ENCODE measurements around the gene VWC2L.

The VWC2L gene

GRCh38 chr2:214410918-214411554 lies at the start of gene VWC2L:
Gene VWC2L, plus strand, starts transcription at chr2:214411054. Its CDS starts 3,140 bp downstream, at chr2:214414194.
- peak; percentile 75 for DNase-seq (ENCODE audit: low read depth)

DNA sequence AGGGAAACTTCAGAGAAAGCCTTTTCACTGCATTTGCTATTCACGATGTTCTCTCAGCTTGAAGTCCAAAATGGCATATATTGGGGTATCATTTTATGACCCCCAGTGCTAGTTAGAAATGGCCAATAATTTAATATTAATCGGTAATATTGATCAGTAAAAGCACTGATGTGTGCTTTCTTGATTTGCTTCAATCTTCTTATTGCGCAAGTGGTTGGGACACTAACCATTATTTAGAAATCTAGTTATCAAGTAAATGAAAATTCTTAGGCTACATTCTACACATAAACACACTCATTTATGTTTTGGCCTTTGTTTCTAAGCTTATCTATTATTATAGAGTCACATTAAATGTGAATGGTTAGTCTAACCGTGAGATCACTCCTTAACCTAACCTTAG lies 49.7 kb upstream of the VWC2L start:
- DNase-seq (ENCODE audit: low read depth): no peak

GRCh38 chr2:214365549-214365948 lies 45.3 kb upstream of the VWC2L start:
- no peak for DNase-seq (ENCODE audit: low read depth)

DNA sequence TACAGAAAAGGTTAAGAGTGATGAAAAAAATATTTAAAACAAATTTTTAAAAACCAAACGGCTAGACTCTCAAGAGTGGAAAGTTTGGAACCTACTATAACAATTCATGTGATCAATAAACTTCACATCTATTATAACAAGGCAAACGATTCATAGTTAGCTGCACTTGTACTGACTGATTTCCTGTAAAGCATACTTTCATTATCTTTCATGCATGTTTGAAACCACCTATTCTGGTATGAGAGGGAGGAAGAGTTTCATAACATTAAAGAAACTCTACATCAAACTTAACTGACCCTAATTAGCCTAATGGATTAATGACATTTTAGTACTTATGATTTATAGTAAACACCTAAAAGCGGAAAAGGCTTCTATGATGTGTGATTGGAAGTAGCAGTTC lies 43.7 kb upstream of the VWC2L start:
- no peak for DNase-seq (ENCODE audit: low read depth)

DNA sequence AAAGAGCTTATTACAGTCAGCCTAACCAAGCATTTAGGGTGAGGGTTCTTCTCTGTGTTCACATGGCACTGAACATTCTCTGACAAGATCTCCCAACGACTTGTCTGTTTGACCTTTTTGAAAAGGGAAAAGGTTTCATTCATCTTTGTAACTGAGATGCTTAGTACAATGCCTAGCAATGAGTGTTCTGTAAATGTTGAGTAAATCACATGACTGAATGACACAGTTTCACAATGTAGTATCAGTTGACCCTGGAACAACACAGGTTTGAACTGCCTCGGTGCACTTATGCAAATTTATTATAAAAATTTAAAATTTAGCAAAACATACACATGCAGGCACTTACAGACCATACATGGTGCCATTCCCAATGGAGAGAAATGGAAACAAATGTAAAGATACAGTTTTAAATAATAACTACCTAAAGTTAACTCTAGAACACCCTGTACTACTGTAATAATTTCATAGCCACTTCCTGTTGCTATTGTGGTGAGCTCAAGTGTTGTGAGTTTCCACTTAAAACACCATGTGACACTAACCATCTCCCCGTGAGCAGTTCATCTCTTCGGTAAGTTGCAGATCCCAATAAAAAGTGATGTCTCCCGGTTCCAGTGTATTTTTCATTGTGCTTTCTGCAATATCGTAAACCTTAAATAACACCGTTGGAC lies 34.1 kb upstream of the VWC2L start:
- no peak for DNase-seq (ENCODE audit: low read depth)

DNA sequence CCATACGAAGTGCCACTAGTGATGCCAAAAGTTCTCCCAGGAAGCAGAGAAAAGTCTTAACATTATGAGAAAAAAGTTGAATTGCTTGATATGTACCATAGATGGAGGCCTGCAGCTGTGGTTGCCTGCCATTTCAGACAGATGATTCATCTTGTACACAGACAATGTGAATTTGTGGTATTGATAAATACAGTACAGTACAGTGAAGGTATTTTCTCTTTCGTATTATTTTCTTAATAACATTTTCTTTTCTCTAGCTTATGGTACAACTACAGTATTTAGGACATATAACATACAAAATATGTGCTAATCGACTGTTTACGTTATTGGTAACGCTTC lies 33.6 kb upstream of the VWC2L start:
- no peak for DNase-seq (ENCODE audit: low read depth)

GRCh38 chr2:214378455-214379103 lies 32.3 kb upstream of the VWC2L start:
- DNase-seq (ENCODE audit: low read depth): no peak

DNA sequence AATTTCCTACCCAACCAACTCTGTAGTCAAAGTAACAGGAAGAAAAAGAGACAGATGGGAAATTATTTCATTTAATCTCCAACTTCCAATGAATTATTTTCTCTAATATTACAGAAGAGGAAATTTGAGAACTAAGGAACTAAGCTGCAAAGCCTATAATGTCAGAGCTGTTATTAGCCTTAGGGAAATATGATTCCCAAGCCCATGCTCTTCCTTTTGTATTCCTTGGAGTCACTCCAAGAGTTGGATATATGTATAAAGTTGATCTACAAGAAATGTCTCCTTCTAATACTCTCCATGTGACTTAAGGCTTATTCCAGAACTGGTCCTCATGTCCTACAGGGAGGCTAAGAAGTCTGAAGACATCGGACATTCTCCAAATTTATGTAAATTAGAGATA lies 31.6 kb upstream of the VWC2L start:
- no peak for DNase-seq (ENCODE audit: low read depth)

DNA sequence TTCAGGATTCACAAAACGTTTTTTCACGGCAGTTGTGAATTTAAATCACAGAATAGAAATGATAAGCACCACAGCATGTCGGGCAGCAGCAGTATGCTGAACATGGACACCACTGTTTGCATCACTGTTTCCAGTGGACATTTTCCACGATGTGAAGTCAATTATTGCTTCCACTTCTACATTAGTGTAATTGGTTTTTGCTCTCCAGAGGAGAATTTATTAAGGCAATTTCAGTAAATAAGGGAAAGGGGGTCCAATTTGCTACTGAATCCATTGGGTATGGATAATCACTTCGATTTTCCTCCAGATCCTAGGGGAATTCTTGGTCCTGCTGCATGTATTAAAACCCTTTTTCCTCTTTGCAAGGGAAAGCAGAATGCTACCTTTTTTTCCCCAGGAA lies 30.2 kb upstream of the VWC2L start:
- DNase-seq (ENCODE audit: low read depth): no peak

DNA sequence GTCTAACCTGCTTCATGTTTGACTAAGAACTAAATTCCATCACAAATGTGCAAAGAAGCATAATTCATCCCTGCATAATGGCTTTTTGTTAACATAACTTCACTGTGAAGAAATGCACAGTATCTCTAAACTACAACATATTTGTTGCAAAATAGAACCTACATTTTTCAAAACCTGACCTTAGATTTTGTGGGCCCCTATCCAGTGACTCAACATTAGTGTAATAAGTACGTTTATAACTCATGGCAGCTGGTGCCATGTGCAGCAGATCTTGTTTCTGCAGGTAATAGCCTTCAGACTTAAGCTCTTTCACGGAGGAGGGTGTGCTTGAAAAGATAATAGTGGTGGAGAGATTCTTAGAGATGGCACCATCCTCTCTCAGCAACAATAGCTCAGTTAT lies 28.6 kb upstream of the VWC2L start:
- no peak for DNase-seq (ENCODE audit: low read depth)

DNA sequence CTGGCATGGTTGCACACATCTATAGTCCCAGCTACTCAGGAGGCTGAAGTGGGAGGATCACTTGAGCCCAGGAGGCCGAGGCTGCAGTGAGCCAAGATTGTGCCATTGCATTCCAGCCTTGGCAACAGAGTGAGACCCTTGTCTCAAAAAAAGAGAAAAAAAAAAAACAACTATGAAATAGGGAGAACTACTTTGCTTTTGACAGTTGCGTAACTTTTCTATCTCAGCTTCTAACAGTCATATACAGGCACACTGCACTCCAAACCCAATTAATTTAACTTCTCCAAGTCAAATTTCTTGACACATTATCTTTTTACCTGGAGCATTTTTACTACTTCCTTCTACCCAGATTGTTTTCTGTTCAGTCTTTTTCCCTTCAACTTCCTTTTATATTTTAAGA lies 24.1 kb upstream of the VWC2L start:
- DNase-seq (ENCODE audit: low read depth): no peak

DNA sequence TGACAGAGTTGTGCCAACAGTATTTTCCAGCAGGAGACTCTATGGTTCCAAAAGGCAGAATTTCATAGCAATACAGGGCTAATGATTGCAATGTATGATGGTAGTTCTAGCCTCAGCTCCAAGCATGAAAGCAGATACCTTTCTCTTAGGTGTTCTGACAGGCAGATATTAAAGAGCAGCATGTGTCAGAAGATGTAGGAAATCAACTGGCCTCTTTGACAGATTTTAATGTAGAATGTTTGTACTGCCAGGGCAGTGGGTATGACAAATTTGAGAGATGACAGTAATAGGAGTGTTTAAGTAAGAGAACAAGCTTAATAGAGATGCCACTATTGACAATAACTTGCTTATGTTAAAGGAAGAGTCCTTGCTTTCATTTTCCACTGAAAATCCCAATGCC lies 21.5 kb upstream of the VWC2L start:
- DNase-seq (ENCODE audit: low read depth): no peak

DNA sequence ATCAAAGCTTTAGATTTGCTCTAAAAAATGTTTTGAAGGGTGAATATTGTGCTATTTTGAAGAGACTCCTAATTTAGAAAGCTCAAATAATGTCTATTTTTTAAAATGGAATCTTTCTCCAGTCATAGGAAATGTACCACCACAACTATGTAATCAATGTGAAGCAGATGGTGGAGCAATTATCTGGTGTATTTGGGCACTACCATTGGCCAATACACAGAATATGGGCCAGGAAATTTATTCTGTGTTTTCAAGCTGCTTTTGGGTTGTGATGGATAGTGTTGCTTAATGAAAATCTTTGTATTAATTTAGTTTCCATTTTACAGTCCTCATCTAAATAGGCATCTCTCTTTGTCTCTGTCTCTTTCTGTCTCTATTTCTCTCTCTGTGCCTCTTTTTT lies 17.1 kb upstream of the VWC2L start:
- no peak for DNase-seq (ENCODE audit: low read depth)

DNA sequence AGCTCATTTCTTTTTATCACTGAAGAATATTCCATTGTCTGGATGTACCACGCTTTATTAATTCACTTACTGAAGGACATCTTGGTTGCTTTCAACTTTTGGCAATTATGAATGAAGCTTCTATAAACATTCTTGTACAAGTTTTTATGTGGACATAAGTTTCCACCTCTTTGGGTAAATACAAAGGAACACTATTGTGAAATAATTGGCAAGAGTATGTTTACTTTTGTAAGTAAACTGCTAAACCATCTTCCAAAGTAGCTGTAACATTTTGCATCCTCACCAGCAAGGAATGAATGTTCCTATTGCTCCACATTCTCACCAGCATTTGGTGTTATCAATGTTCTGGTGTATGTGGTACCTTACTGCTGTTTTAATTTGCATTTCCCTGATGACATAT lies 15.8 kb upstream of the VWC2L start:
- no peak for DNase-seq (ENCODE audit: low read depth)

- DNase-seq (ENCODE audit: low read depth): no peak
Measured at GRCh38 chr2:214401580-214401979, 9.3 kb upstream of the VWC2L start.

DNA sequence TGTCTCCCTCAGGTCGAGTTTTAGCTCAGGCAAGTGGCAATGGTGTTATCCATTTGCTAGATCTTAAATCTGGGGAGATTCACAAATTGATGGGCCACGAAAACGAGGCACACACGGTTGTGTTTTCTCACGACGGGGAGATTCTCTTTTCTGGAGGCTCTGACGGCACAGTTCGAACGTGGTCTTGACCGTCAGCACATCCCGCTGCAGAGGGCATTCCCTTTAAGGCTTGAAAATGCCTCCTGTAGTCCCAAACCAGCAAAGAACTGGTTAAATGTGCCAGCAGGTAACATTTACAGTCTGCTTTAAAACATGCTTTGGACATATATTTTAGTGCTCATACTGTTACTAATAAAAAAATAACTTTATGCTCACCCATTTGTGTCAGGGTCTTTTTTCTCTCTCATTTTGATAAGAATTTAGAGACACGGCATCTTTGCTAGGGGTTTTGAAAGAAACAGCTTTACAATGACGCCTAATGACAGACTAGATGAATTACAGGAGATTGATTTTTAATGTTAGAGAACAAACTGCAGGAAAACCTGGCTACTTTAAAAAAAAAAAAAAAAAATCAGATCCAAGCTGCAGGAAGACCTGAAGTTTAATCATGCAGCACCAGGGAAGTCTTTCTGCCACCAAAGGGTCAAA lies 602 bp upstream of the VWC2L start:
- DNase-seq (ENCODE audit: low read depth): no peak

DNA sequence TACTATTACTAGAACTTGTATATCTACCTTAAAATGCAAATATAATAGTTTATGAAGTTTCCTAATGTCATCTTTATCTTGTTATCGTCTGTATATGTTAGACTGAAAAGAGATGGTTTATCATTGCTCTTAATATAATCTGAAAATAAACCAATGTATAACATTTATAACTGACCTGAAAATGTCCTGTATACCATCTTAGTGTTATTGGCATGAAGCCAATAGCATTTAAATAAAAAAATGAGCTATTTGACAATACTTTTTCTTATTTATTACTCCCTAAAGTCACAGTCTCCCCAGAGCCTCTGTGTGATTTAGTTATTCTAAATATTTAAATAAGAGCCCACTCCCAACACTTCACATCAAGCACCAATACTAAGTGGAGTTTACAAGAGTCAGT lies 1.8 kb downstream of the VWC2L start:
- no peak for DNase-seq (ENCODE audit: low read depth)

DNA sequence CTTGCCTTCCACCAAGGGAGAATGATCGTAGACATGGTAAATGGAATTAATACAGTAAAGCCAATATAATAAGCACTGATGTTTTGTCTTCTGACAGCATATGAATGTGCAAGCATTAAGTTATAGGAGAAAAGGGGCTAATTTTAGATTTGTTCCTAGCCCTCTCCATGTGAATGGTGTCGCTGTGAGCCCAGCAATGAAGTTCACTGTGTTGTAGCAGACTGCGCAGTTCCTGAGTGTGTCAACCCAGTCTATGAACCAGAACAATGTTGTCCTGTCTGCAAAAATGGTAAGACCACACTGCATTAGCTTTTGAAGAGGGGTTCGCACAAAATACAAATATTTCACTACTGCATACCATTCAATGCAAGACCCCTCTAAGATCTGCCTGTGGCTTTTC lies 25.6 kb downstream of the VWC2L start:
- DNase-seq (ENCODE audit: low read depth): no peak

DNA sequence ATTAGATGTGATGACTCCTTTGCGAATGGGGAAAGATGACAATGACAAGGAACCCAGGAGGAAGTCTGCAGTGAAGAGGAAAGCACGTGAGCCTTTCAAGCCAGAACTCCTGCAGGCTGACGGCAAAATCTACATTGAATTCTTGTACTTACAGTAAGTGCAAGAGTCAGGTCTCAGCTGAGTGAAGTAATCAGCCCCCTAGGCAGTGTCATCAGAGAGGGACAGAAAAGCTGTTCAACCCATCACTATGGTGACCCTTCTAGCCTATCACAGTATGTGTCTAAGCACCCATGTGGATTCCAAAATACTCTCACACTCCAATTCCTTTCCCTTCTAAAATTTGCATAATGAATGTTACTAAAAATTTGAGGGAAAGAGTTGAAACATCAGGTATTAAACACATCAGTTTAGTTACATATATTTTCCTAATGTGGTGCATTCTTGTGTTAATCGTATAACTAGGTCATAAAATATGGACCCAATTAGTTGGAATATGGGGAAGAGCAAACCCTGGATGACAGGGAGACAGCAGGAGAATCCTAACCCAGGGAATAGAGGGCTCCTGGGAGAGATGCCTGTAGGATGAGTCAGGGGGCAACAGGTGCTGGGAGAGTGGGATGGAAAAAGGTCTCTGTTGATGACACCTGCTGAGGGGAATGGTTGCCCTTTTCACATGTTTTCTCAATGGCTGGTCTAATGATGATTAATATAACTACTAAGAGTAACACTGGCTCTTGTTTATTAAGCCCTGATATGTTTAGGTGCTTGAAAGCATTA lies 39.5 kb downstream of the VWC2L start:
- DNase-seq (ENCODE audit: low read depth): no peak

GRCh38 chr2:214451516-214452275 lies 40.8 kb downstream of the VWC2L start:
- DNase-seq (ENCODE audit: low read depth): no peak

GRCh38 chr2:214465363-214466146 lies 54.7 kb downstream of the VWC2L start:
- DNase-seq (ENCODE audit: low read depth): peak; percentile 62
